ENCODE results near the gene DIS3L2. TPM values are rescaled to one million over a fixed set of nuclear protein-coding genes. Genes with fewer than 3 reads are reported as not detected.

The DIS3L2 gene
- total and polyA plus RNA-seq, 2 of the 8 experiments (the other 6 are each of a cell fraction or from before 2014, with no cell fraction given) = 11.5 to 21.6 TPM

DNA sequence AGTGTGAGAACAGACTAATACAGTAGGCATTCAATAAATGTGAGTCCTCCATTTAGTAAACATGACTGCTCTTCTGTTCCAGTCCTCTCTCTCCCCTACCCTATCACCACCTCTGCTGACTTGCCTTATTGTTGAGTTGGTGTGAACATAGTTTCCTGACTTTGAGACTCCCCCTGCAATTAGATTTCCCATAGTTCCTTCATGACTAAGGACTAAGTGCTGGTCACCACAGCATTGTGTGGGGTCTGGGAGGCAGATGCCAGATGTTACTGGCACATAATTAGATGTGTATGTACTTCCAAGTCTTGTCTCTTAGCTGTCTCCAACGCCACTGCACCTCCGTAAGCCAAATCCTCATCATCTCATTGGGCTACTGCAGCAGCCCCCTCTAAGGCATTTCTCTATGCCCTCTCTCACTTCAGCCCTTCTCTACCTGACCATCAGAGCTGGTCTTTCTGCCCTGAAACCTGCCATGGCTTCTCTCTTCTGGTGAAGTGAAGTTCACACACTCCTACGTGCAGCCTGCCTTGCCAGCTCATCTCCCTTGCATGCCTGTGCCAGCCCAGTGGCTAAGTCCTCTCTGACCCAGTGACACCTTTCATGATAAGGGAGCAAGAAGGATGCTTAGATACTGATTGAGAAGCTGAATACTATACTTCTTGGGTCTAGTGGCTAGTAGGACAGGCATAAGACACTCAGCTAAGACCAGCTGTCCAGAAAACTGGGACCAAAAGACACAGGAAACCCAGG, 335.4 kb downstream of the DIS3L2 start:
- H4K8ac ChIP-seq (ENCODE audit: extremely low read depth, insufficient read depth, low read length) = no peak overlapping the region
- no peaks in the 10 kb centered on the region; the same call in 1 of the 2 replicates for H3K79me1 ChIP-seq (ENCODE audit: low read depth, low read length)
- no peaks in the 10 kb centered on the region; the same call in 1 of the 2 replicates for H3K23me2 ChIP-seq (ENCODE audit: low read depth, low read length)
- no peaks in the 10 kb centered on the region for H3K9me3 ChIP-seq (ENCODE audit: insufficient read depth in 2 of 2, low read depth in 1 of 2, low read length in 1 of 2)
- no peak overlapping the region for H2BK20ac ChIP-seq (ENCODE audit: low read length)
- DNase-seq (ENCODE audit: low read depth in 1 of 2, low spot score in 2 of 2) (no peak), FAIRE-seq (no peak)
- H3K4me3 ChIP-seq (ENCODE audit: extremely low read depth in 1 of 4, insufficient read depth in 2 of 4, low read depth in 3 of 4, low read length in 4 of 4) = no peak overlapping the region
- peaks cover 2 to 5% (median 3%) of the 10 kb centered on the region in 4 experiments; a peak in 5 of 7 replicates for H3K4me1 ChIP-seq (replicated peaks in 1 of 4; ENCODE audit: control insufficient read depth in 3 of 4, insufficient read depth in 4 of 4, low read length in 3 of 4)
- CTCF ChIA-PET (ENCODE audit: partially characterized antibody) = interaction anchor here (1.1 to 4.0 kb wide), 5 partner anchors 11 to 280 kb away, joined by 3 to 19 read pairs (median 4); no protein-coding TSS in a partner anchor
- H3K18ac ChIP-seq (ENCODE audit: extremely low read depth, low read length) = no peak overlapping the region
- no peak overlapping the region for H3K23ac ChIP-seq (ENCODE audit: insufficient read length)
- no peaks in the 10 kb centered on the region for H4K20me1 ChIP-seq (replicated peaks in 1 of 2; ENCODE audit: control insufficient read depth in 1 of 2, insufficient read depth in 2 of 2, low read length in 2 of 2)
- H3K27ac ChIP-seq (ENCODE audit: low read depth, low read length) = no peak overlapping the region
- H2BK12ac ChIP-seq (ENCODE audit: low read depth, low read length) = no peak overlapping the region
- H3K79me2 ChIP-seq (ENCODE audit: control insufficient read depth in 1 of 2, insufficient read depth in 2 of 2, low read length in 2 of 2) = no peaks in the 10 kb centered on the region
- H3K4ac ChIP-seq (replicated peaks; ENCODE audit: insufficient read length, low read depth, low read length) = no peak overlapping the region
- H3K36me3 ChIP-seq (ENCODE audit: control insufficient read depth in 2 of 4, insufficient read depth in 4 of 4, low read length in 3 of 4) = no peaks in the 10 kb centered on the region; a peak in 1 of 8 replicates
- no peak overlapping the region for H3K9ac ChIP-seq (replicated peaks in 1 of 4; ENCODE audit: extremely low read depth in 1 of 4, low read depth in 3 of 4, low read length in 3 of 4)
- no peaks in the 10 kb centered on the region for H3K27me3 ChIP-seq (replicated peaks in 1 of 4; ENCODE audit: control insufficient read depth in 3 of 4, extremely low read depth in 1 of 4, insufficient read depth in 3 of 4, low read length in 3 of 4)
- H2BK5ac ChIP-seq (ENCODE audit: low read depth, low read length) = no peak overlapping the region
- H4K5ac ChIP-seq (ENCODE audit: insufficient read length, low read depth, low read length) = no peak overlapping the region
- no peak overlapping the region for H2AFZ ChIP-seq (ENCODE audit: low read length)
- no peak overlapping the region for H4K91ac ChIP-seq (replicated peaks; ENCODE audit: insufficient read length, low read length)
- H3K14ac ChIP-seq (ENCODE audit: insufficient read length) = no peak overlapping the region
- H3K56ac ChIP-seq (replicated peaks; ENCODE audit: insufficient read length, low read depth, low read length) = no peak overlapping the region
- POLR2A ChIA-PET (ENCODE audit: partially characterized antibody) = no interaction called here
- no peak overlapping the region for H2AK5ac ChIP-seq (ENCODE audit: low read depth, low read length)
- H2BK15ac ChIP-seq (ENCODE audit: low read length) = no peak overlapping the region
- no peak overlapping the region for H3K4me2 ChIP-seq (ENCODE audit: insufficient read depth in 1 of 2, low read depth in 2 of 2, low read length in 2 of 2)
- 89% methylated on average over 3 of the region's 3 CpGs; no CpG with 5 or more reads in 1 of the 2 experiments for WGBS, 2 experiments (ENCODE audit: extremely low coverage in 1 of 2, insufficient coverage in 1 of 2, insufficient read length in 1 of 2, insufficient replicate concordance in 2 of 2, low coverage in 1 of 2, low lambda C conversion rate in 2 of 2, missing lambda C conversion rate in 1 of 2)
- no peak overlapping the region for H2BK120ac ChIP-seq (replicated peaks; ENCODE audit: low read depth, low read length)
- no peak for TF ChIP-seq RBBP5 (IDR thresholded peaks at IDR 0.05; ENCODE audit: borderline replicate concordance, low read depth, low read length)
- no peak for TF ChIP-seq SAP30 (IDR thresholded peaks at IDR 0.05; ENCODE audit: insufficient read depth, insufficient replicate concordance, low read length)
- no peak for TF ChIP-seq CHD1 (IDR thresholded peaks at IDR 0.05; ENCODE audit: low read depth, low read length)
- no peak for TF ChIP-seq KDM4A (IDR thresholded peaks at IDR 0.05; ENCODE audit: low read depth, low read length, severe bottlenecking)
- TF ChIP-seq SP2 (IDR thresholded peaks at IDR 0.05; ENCODE audit: low read length) = no peak
- no peak for TF ChIP-seq NRF1 (IDR thresholded peaks at IDR 0.05; ENCODE audit: low read depth, low read length)
- TF ChIP-seq SP1 (IDR thresholded peaks at IDR 0.05; ENCODE audit: low read depth, low read length) = no peak
- TF ChIP-seq SRF (IDR thresholded peaks at IDR 0.05; ENCODE audit: low read depth, low read length) = no peak
- no peak for TF ChIP-seq MAFK (IDR thresholded peaks at IDR 0.05; ENCODE audit: low read depth, low read length)

Measured in H1 (cell line).